ENCODE results near the gene EYA2. TPM values are rescaled to one million over a fixed set of nuclear protein-coding genes. Genes with fewer than 3 reads are reported as not detected.

The EYA2 gene
- total RNA-seq, 1 donor from 2014 or later: 1.8 TPM

DNA sequence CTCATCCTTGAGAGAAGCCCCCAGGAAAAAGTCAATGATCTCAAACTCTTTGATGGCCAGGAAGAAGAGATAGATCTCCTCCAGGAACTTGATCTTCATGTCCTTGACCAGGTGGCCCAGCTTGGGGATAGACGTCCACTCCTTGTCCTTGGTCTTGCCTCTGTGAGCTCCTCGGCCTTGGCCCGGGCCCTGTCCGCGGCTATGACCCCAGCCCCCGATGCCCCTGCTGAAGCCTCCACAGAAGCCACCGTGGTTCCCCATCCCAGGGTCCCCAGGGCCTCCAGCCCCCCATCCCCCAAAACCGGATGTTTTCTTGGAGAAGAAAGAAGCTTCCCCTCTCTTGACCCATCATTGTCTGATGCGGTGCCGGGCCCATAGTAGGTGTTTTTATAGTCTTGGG, 266.8 kb downstream of the EYA2 start:
- no peaks in the 10 kb centered on the region for H3K36me3 ChIP-seq
- no peaks in the 10 kb centered on the region for H3K27me3 ChIP-seq
- no peaks in the 10 kb centered on the region for H3K9me3 ChIP-seq (ENCODE audit: low read depth)
- H3F3A ChIP-seq (ENCODE audit: low read depth): no peaks in the 10 kb centered on the region
- no peak overlapping the region for H3K27ac Mint-ChIP-seq
- H3K27ac ChIP-seq: no peak overlapping the region
- H3K4me3 Mint-ChIP-seq: no peak overlapping the region
- no peak for DNase-seq (ENCODE audit: low spot score)
- H2AFZ ChIP-seq (replicated peaks): no peak overlapping the region
- H3K9me3 Mint-ChIP-seq: no peaks in the 10 kb centered on the region
- H3K36me3 Mint-ChIP-seq: no peaks in the 10 kb centered on the region
- H4K20me1 ChIP-seq (ENCODE audit: low read depth): no peaks in the 10 kb centered on the region
- H3K4me1 ChIP-seq: no peaks in the 10 kb centered on the region
- TF ChIP-seq, protein P1, sequence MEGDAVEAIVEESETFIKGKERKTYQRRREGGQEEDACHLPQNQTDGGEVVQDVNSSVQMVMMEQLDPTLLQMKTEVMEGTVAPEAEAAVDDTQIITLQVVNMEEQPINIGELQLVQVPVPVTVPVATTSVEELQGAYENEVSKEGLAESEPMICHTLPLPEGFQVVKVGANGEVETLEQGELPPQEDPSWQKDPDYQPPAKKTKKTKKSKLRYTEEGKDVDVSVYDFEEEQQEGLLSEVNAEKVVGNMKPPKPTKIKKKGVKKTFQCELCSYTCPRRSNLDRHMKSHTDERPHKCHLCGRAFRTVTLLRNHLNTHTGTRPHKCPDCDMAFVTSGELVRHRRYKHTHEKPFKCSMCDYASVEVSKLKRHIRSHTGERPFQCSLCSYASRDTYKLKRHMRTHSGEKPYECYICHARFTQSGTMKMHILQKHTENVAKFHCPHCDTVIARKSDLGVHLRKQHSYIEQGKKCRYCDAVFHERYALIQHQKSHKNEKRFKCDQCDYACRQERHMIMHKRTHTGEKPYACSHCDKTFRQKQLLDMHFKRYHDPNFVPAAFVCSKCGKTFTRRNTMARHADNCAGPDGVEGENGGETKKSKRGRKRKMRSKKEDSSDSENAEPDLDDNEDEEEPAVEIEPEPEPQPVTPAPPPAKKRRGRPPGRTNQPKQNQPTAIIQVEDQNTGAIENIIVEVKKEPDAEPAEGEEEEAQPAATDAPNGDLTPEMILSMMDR (IDR thresholded peaks at IDR 0.05): no peak
- H3K27me3 Mint-ChIP-seq (ENCODE audit: insufficient read depth, low read depth): peaks cover 4% of the 10 kb centered on the region
- peaks cover 3% of the 10 kb centered on the region for H3K4me1 Mint-ChIP-seq
- H3K9ac ChIP-seq: no peak overlapping the region
- no peak overlapping the region for H3K4me3 ChIP-seq
- H3K79me2 ChIP-seq (ENCODE audit: low read depth): no peaks in the 10 kb centered on the region
- H3K4me2 ChIP-seq: no peak overlapping the region

DNA sequence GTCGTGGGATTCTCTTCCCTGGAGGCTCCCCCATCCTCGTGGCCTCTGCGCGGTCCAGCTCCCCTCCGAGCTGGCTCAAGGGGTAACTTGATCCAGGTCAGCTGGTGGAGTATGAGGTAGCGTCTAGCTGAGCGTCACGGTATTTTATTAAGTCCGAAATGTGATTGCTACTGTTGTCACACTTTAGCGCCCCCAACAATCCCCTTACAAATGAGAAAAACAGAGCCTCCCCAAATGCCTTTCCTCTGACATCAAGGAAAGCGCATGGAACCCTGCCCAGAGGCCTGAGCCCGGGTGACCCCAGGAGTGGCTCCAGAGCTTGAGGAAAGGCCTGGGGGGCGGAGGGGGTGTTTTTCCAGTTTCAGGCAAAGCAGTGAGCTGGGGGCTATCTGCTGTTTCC, 269.5 kb downstream of the EYA2 start:
- Histone ChIP-seq H3K27me3 (no peaks in the 10 kb centered on the region), H3K36me3 (no peaks in the 10 kb centered on the region), H3K9me3 (ENCODE audit: low read depth) (no peaks in the 10 kb centered on the region), H3K4me1 (no peaks in the 10 kb centered on the region), H3K79me2 (ENCODE audit: low read depth) (no peaks in the 10 kb centered on the region), H3K9ac (no peak overlapping the region), H3K4me2 (no peak overlapping the region), H3K27ac (no peak overlapping the region), H2AFZ (replicated peaks) (no peak overlapping the region), H3K4me3 (no peak overlapping the region), H4K20me1 (ENCODE audit: low read depth) (no peaks in the 10 kb centered on the region), H3F3A (ENCODE audit: low read depth) (no peaks in the 10 kb centered on the region)
- no peak overlapping the region for H3K27ac Mint-ChIP-seq
- TF ChIP-seq EZH2 (IDR thresholded peaks at IDR 0.05): no peak
- TF ChIP-seq, protein P1 (IDR thresholded peaks at IDR 0.05): no peak
- no peak for TF ChIP-seq EZH2phosphoT487 (IDR thresholded peaks at IDR 0.05)
- no peak for DNase-seq (ENCODE audit: low spot score)
- no peaks in the 10 kb centered on the region for H3K36me3 Mint-ChIP-seq
- no peak overlapping the region for H3K4me3 Mint-ChIP-seq
- H3K9me3 Mint-ChIP-seq: no peaks in the 10 kb centered on the region
- H3K27me3 Mint-ChIP-seq (ENCODE audit: insufficient read depth, low read depth): peaks cover 10% of the 10 kb centered on the region
- H3K4me1 Mint-ChIP-seq: peaks cover 3% of the 10 kb centered on the region

DNA sequence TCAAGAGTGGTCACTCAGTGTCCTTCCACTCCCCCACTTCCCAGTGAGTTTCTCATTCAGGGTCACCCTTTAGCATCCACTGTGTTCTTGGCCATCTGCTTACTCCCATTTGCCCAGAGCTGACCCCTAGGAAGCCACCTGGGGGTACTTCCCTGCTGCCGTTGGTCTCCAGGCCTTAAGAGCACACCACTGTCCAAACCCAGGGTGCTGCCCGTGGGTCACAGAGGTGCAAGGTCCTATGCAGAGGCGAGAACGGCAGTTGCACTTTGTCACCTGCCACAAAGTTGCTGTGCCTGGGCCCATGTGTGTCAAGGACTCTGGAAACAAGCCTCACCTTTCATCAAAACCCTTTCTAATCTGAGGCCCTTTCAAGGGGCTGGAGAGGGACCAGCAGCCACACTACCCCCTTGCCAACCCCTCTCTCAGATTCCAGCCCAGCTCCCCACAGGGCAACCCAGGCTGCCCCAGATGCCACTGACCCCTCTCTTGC, 270.8 kb downstream of the EYA2 start:
- Mint-ChIP-seq H3K4me3 (no peak overlapping the region), H3K4me1 (peaks cover 3% of the 10 kb centered on the region), H3K36me3 (no peaks in the 10 kb centered on the region), H3K27ac (no peak overlapping the region), H3K9me3 (no peaks in the 10 kb centered on the region), H3K27me3 (ENCODE audit: insufficient read depth, low read depth) (peaks cover 13% of the 10 kb centered on the region)
- Histone ChIP-seq H2AFZ (replicated peaks) (no peak overlapping the region), H4K20me1 (ENCODE audit: low read depth) (no peaks in the 10 kb centered on the region), H3K9me3 (ENCODE audit: low read depth) (no peaks in the 10 kb centered on the region), H3K36me3 (no peaks in the 10 kb centered on the region), H3K27me3 (no peaks in the 10 kb centered on the region), H3K9ac (no peak overlapping the region), H3K27ac (no peak overlapping the region), H3F3A (ENCODE audit: low read depth) (no peaks in the 10 kb centered on the region), H3K4me1 (no peaks in the 10 kb centered on the region), H3K4me3 (no peak overlapping the region), H3K4me2 (no peak overlapping the region), H3K79me2 (ENCODE audit: low read depth) (no peaks in the 10 kb centered on the region)
- DNase-seq (ENCODE audit: low spot score): no peak
- TF ChIP-seq EZH2phosphoT487 (IDR thresholded peaks at IDR 0.05) (no peak), EZH2 (IDR thresholded peaks at IDR 0.05) (no peak)
- TF ChIP-seq, protein P1 (IDR thresholded peaks at IDR 0.05): no peak
